GM23338 (cell line): ENCODE measurements around the gene CDC6. TPM values are rescaled to one million over a fixed set of nuclear protein-coding genes. Genes with fewer than 3 reads are reported as not detected.

ENCODE experiments used
- ATAC-seq: fragments of 200-7000 bp; cut with Tn5 transposase; 3 replicates; pipeline ENCODE4 v1.9.1; 2020
- DNase-seq: peaks from one replicate; pipeline ENCODE4 v3.0.0-alpha.2; 2015; ENCODE audit warnings: low spot score
- H2AFZ ChIP-seq: fragments of 200-600 bp; sonication (generic); 2 replicates; pipeline ENCODE4 v1.8.0; 2016; ENCODE audit warnings: antibody characterized with exemption, mild to moderate bottlenecking, moderate library complexity
- H3F3A ChIP-seq: fragments of 200-600 bp; sonication (generic); replicated peaks from 2 replicates; pipeline ENCODE4 v1.8.0; 2017; ENCODE audit warnings: antibody characterized with exemption, mixed run types, low read depth
- H3K27ac ChIP-seq: fragments of 200-600 bp; sonication (generic); 2 replicates; pipeline ENCODE4 v1.6.1; 2016; ENCODE audit warnings: low read depth
- H3K27me3 ChIP-seq: fragments of 200-600 bp; sonication (generic); 2 replicates; pipeline ENCODE4 v1.8.0; 2016; ENCODE audit warnings: mild to moderate bottlenecking, mixed run types, moderate library complexity; ENCODE audit not compliant: insufficient read depth
- H3K36me3 ChIP-seq: fragments of 200-600 bp; sonication (generic); 2 replicates; pipeline ENCODE4 v1.8.0; 2016; ENCODE audit warnings: mild to moderate bottlenecking; ENCODE audit not compliant: insufficient read depth
- H3K4me1 ChIP-seq: fragments of 200-600 bp; sonication (generic); 2 replicates; pipeline ENCODE4 v1.8.0; 2016; ENCODE audit warnings: mild to moderate bottlenecking, moderate library complexity; ENCODE audit not compliant: insufficient read depth
- H3K4me2 ChIP-seq: fragments of 200-600 bp; sonication (generic); 2 replicates; pipeline ENCODE4 v1.7.1; 2017; ENCODE audit warnings: mixed run types
- H3K4me3 ChIP-seq: fragments of 200-600 bp; sonication (generic); 2 replicates; pipeline ENCODE4 v1.6.1; 2016; ENCODE audit warnings: mixed run types
- H3K79me2 ChIP-seq: fragments of 200-600 bp; sonication (generic); replicated peaks from 2 replicates; pipeline ENCODE4 v1.8.0; 2017; ENCODE audit warnings: mild to moderate bottlenecking; ENCODE audit not compliant: insufficient read depth
- H3K9me2 ChIP-seq: fragments of 200-600 bp; sonication (generic); 2 replicates; pipeline ENCODE4 v1.8.0; 2017; ENCODE audit not compliant: insufficient read depth
- H4K20me1 ChIP-seq: fragments of 200-600 bp; sonication (generic); replicated peaks from 2 replicates; pipeline ENCODE4 v1.8.0; 2017; ENCODE audit warnings: mild to moderate bottlenecking; ENCODE audit not compliant: insufficient read depth
- H3K27ac Mint-ChIP-seq: 2 replicates; pipeline ENCODE4 v1.8.0; 2020; ENCODE audit warnings: inconsistent platforms, mild to moderate bottlenecking, moderate library complexity, mixed read lengths
- H3K27me3 Mint-ChIP-seq: 3 replicates; pipeline ENCODE4 v1.8.0; 2022; ENCODE audit warnings: low read depth, mild to moderate bottlenecking, moderate library complexity, mixed read lengths, inconsistent platforms; ENCODE audit not compliant: insufficient read depth, poor library complexity
- H3K36me3 Mint-ChIP-seq: 3 replicates; pipeline ENCODE4 v1.8.0; 2021; ENCODE audit warnings: low read depth, mild to moderate bottlenecking, inconsistent platforms, moderate library complexity, mixed read lengths
- H3K4me1 Mint-ChIP-seq: 3 replicates; pipeline ENCODE4 v1.8.0; 2020; ENCODE audit warnings: mild to moderate bottlenecking, inconsistent platforms, mixed read lengths
- H3K4me3 Mint-ChIP-seq: 3 replicates; pipeline ENCODE4 v1.8.0; 2021; ENCODE audit warnings: moderate library complexity, mild to moderate bottlenecking, inconsistent platforms, mixed read lengths
- H3K9me3 Mint-ChIP-seq: 3 replicates; pipeline ENCODE4 v1.8.0; 2020; ENCODE audit warnings: moderate library complexity, mild to moderate bottlenecking, inconsistent platforms, mixed read lengths
- EZH2phosphoT487 ChIP-seq: fragments of 200-600 bp; sonication (generic); IDR thresholded peaks from one replicate; pipeline ENCODE4 v1.8.1; 2018; ENCODE audit warnings: antibody characterized with exemption; ENCODE audit not compliant: unreplicated experiment
- JUNB ChIP-seq: IDR thresholded peaks from one replicate; pipeline ENCODE4 v1.6.1; 2016; ENCODE audit warnings: antibody characterized with exemption; ENCODE audit not compliant: unreplicated experiment
- NANOG ChIP-seq: IDR thresholded peaks from 2 replicates; pipeline ENCODE4 v1.6.1; 2016; ENCODE audit warnings: antibody characterized with exemption, borderline replicate concordance
- POLR2AphosphoS5 ChIP-seq: IDR thresholded peaks from 2 replicates; pipeline ENCODE4 v1.6.1; 2016; ENCODE audit warnings: antibody characterized with exemption, low read depth
- STAT1 ChIP-seq: IDR thresholded peaks from one replicate; pipeline ENCODE4 v1.6.1; 2016; ENCODE audit warnings: antibody characterized with exemption; ENCODE audit not compliant: unreplicated experiment
- ZNF114 ChIP-seq: fragments of 250-450 bp; sonication (Bioruptor Pico); IDR thresholded peaks from 2 replicates; pipeline ENCODE4 v1.5.0; 2020; ENCODE audit warnings: mild to moderate bottlenecking, moderate library complexity
- ZNF331 ChIP-seq: fragments of 250-450 bp; sonication (Bioruptor Pico); IDR thresholded peaks from 2 replicates; pipeline ENCODE4 v1.5.0; 2020; ENCODE audit warnings: low read depth, mild to moderate bottlenecking, moderate library complexity
- polyA plus RNA-seq: library from polyadenylated mRNA; unstranded; fragments of >200 nt; fragmentation: Nextera tagmentation; extraction: Ambion mirVana; gene quantifications from 2 replicates; pipeline ENCODE4 v1.2.1, GENCODE V29; 2016
- total RNA-seq: library from RNA; depleted of rRNA; stranded (reverse); fragments of >200 nt; shearing (Covaris generic); gene quantifications from 2 replicates; pipeline ENCODE4 v1.2.3, GENCODE V29; 2014
- TF ChIP-seq, protein P1 (sequence below): IDR thresholded peaks from 2 replicates; pipeline ENCODE4 v1.6.1; 2016; ENCODE audit warnings: antibody characterized with exemption
- TF ChIP-seq, protein P2 (sequence below): IDR thresholded peaks from one replicate; pipeline ENCODE4 v1.6.1; 2018; ENCODE audit warnings: antibody characterized with exemption; ENCODE audit not compliant: unreplicated experiment

Gene CDC6
- total and polyA plus RNA-seq, 2 experiments from 2014 or later: 46.2 to 79.9 TPM

- TF ChIP-seq NANOG: no peak
Observed at GRCh38 chr17:40243761-40244160, 43.9 kb upstream of the CDC6 start (continued).

- H3K4me3 Mint-ChIP-seq: no peak overlapping the region
- Histone ChIP-seq H3K27ac (0 out of 2 replicates have a peak overlapping the region, but pooled peaks have one; percentile 32), H3K4me3 (no peak overlapping the region), H3K79me2 (peaks cover 80% of the 10 kb centered on the region), H3K4me2 (no peak overlapping the region), H3K27me3 (no peaks in the 10 kb centered on the region), H4K20me1 (peaks cover 27% of the 10 kb centered on the region), H3K4me1 (no peaks in the 10 kb centered on the region), H3F3A (peaks cover 14% of the 10 kb centered on the region; the same call in 1 of the 2 replicates), H3K9me2 (no peaks in the 10 kb centered on the region), H3K36me3 (no peaks in the 10 kb centered on the region), H2AFZ (no peak overlapping the region)
- TF ChIP-seq ZNF331 (CRISPR knock-in tag): no peak
- TF ChIP-seq EZH2phosphoT487: no peak
- no peaks in the 10 kb centered on the region for H3K9me3 Mint-ChIP-seq
- ATAC-seq: no peak
- H3K27me3 Mint-ChIP-seq: no peaks in the 10 kb centered on the region
- no peaks in the 10 kb centered on the region for H3K4me1 Mint-ChIP-seq
- H3K36me3 Mint-ChIP-seq: no peaks in the 10 kb centered on the region
- DNase-seq: no peak
- no peak overlapping the region for H3K27ac Mint-ChIP-seq
Observed at GRCh38 chr17:40244255-40244654, 43.4 kb upstream of the CDC6 start.

- H3K36me3 ChIP-seq: no peaks in the 10 kb centered on the region
- H3K27me3 ChIP-seq: no peaks in the 10 kb centered on the region
- Mint-ChIP-seq H3K27ac (no peak overlapping the region), H3K4me1 (no peaks in the 10 kb centered on the region), H3K27me3 (peaks cover 2% of the 10 kb centered on the region), H3K4me3 (no peak overlapping the region), H3K36me3 (no peaks in the 10 kb centered on the region), H3K9me3 (no peaks in the 10 kb centered on the region)
- H2AFZ ChIP-seq: no peak overlapping the region
- ATAC-seq: no peak
- no peaks in the 10 kb centered on the region for H3K4me1 ChIP-seq
- H3K4me3 ChIP-seq: no peak overlapping the region
- H3K9me2 ChIP-seq: no peaks in the 10 kb centered on the region
- no peak overlapping the region for H3K27ac ChIP-seq
- peaks cover 74% of the 10 kb centered on the region for H3K79me2 ChIP-seq
- peaks cover 9% of the 10 kb centered on the region; the same call in 1 of the 2 replicates for H3F3A ChIP-seq
- no peak overlapping the region for H3K4me2 ChIP-seq
- DNase-seq: no peak
- H4K20me1 ChIP-seq: peaks cover 7% of the 10 kb centered on the region; the same call in 1 of the 2 replicates
- no peak for TF ChIP-seq EZH2phosphoT487
- TF ChIP-seq, protein P1, sequence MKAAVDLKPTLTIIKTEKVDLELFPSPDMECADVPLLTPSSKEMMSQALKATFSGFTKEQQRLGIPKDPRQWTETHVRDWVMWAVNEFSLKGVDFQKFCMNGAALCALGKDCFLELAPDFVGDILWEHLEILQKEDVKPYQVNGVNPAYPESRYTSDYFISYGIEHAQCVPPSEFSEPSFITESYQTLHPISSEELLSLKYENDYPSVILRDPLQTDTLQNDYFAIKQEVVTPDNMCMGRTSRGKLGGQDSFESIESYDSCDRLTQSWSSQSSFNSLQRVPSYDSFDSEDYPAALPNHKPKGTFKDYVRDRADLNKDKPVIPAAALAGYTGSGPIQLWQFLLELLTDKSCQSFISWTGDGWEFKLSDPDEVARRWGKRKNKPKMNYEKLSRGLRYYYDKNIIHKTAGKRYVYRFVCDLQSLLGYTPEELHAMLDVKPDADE: no peak
- TF ChIP-seq, protein P2, sequence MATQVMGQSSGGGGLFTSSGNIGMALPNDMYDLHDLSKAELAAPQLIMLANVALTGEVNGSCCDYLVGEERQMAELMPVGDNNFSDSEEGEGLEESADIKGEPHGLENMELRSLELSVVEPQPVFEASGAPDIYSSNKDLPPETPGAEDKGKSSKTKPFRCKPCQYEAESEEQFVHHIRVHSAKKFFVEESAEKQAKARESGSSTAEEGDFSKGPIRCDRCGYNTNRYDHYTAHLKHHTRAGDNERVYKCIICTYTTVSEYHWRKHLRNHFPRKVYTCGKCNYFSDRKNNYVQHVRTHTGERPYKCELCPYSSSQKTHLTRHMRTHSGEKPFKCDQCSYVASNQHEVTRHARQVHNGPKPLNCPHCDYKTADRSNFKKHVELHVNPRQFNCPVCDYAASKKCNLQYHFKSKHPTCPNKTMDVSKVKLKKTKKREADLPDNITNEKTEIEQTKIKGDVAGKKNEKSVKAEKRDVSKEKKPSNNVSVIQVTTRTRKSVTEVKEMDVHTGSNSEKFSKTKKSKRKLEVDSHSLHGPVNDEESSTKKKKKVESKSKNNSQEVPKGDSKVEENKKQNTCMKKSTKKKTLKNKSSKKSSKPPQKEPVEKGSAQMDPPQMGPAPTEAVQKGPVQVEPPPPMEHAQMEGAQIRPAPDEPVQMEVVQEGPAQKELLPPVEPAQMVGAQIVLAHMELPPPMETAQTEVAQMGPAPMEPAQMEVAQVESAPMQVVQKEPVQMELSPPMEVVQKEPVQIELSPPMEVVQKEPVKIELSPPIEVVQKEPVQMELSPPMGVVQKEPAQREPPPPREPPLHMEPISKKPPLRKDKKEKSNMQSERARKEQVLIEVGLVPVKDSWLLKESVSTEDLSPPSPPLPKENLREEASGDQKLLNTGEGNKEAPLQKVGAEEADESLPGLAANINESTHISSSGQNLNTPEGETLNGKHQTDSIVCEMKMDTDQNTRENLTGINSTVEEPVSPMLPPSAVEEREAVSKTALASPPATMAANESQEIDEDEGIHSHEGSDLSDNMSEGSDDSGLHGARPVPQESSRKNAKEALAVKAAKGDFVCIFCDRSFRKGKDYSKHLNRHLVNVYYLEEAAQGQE: no peak
- no peak for TF ChIP-seq ZNF331 (CRISPR knock-in tag)
- no peak for TF ChIP-seq JUNB
- no peak for TF ChIP-seq STAT1
- no peak for TF ChIP-seq NANOG
- TF ChIP-seq POLR2AphosphoS5: no peak
- TF ChIP-seq ZNF114: no peak
Observed at GRCh38 chr17:40247926-40248495, 39.7 kb upstream of the CDC6 start.
